H9 (cell line): ENCODE measurements around the gene WNT10A. TPM values are rescaled to one million over a fixed set of nuclear protein-coding genes. Genes with fewer than 3 reads are reported as not detected.

Experiments
- DNase-seq: peaks from one replicate; pipeline ENCODE4 v3.0.0-alpha.2; 2017
- H2AFZ ChIP-seq: one replicate; pipeline ENCODE4 v1.6.1; 2013; ENCODE audit warnings: mild to moderate bottlenecking, low read length, control low read depth, moderate library complexity
- H2AK5ac ChIP-seq: 2 replicates; pipeline ENCODE4 v1.6.1; 2013; ENCODE audit warnings: low read length, control low read depth, mixed read lengths; ENCODE audit not compliant: insufficient read length
- H2BK120ac ChIP-seq: one replicate; pipeline ENCODE4 v1.6.1; 2013; ENCODE audit warnings: low read depth, mild to moderate bottlenecking, low read length, control low read depth, inconsistent platforms; ENCODE audit not compliant: poor library complexity, severe bottlenecking
- H2BK12ac ChIP-seq: 2 replicates; pipeline ENCODE4 v1.6.1; 2013; ENCODE audit warnings: low read length, control low read depth, mixed read lengths, low read depth; ENCODE audit not compliant: insufficient read length
- H2BK15ac ChIP-seq: 2 replicates; pipeline ENCODE4 v1.6.1; 2013; ENCODE audit warnings: low read depth, low read length, control low read depth
- H2BK20ac ChIP-seq: one replicate; pipeline ENCODE4 v1.6.1; 2013; ENCODE audit warnings: low read depth, mild to moderate bottlenecking, low read length, control low read depth, inconsistent platforms; ENCODE audit not compliant: poor library complexity, severe bottlenecking
- H2BK5ac ChIP-seq: 2 replicates; pipeline ENCODE4 v1.6.1; 2013; ENCODE audit warnings: low read length, control low read depth, mixed read lengths; ENCODE audit not compliant: insufficient read length
- H3K14ac ChIP-seq: 2 replicates; pipeline ENCODE4 v1.6.1; 2013; ENCODE audit warnings: low read length, control low read depth; ENCODE audit not compliant: insufficient read depth
- H3K18ac ChIP-seq: 2 replicates; pipeline ENCODE4 v1.6.1; 2013; ENCODE audit warnings: low read depth, mild to moderate bottlenecking, mixed read lengths, low read length, control low read depth; ENCODE audit not compliant: insufficient read length
- H3K23ac ChIP-seq: 2 replicates; pipeline ENCODE4 v1.6.1; 2013; ENCODE audit warnings: low read length, control low read depth, mixed read lengths, low read depth; ENCODE audit not compliant: insufficient read length
- H3K23me2 ChIP-seq: 2 replicates; pipeline ENCODE4 v1.6.1; 2013; ENCODE audit warnings: low read depth, mild to moderate bottlenecking, mixed read lengths, low read length, control low read depth; ENCODE audit not compliant: insufficient read length, poor library complexity, severe bottlenecking
- H3K27ac ChIP-seq: 2 replicates; pipeline ENCODE4 v1.5.1; 2013; ENCODE audit warnings: low read length, control low read depth, mixed read lengths, low read depth; ENCODE audit not compliant: insufficient read length
- H3K27me3 ChIP-seq: 2 replicates; pipeline ENCODE4 v1.6.1; 2013; ENCODE audit warnings: low read length, control low read depth, inconsistent platforms; ENCODE audit not compliant: insufficient read depth
- H3K4ac ChIP-seq: 2 replicates; pipeline ENCODE4 v1.6.1; 2013; ENCODE audit warnings: low read depth, mild to moderate bottlenecking, control low read depth, inconsistent platforms, low read length, moderate library complexity
- H3K4me1 ChIP-seq: 2 replicates; pipeline ENCODE4 v1.6.1; 2013; ENCODE audit warnings: low read length, control low read depth, inconsistent platforms; ENCODE audit not compliant: insufficient read depth
- H3K4me2 ChIP-seq: 2 replicates; pipeline ENCODE4 v1.6.1; 2013; ENCODE audit warnings: low read length, control low read depth, mixed read lengths; ENCODE audit not compliant: insufficient read length, insufficient read depth
- H3K56ac ChIP-seq: 2 replicates; pipeline ENCODE4 v1.6.1; 2013; ENCODE audit warnings: low read depth, mild to moderate bottlenecking, mixed read lengths, low read length, control low read depth; ENCODE audit not compliant: insufficient read length
- H3K79me1 ChIP-seq: 2 replicates; pipeline ENCODE4 v1.6.1; 2013; ENCODE audit warnings: low read depth, mild to moderate bottlenecking, moderate library complexity, low read length, control low read depth, inconsistent platforms; ENCODE audit not compliant: insufficient read depth, poor library complexity, severe bottlenecking
- H3K79me2 ChIP-seq: 2 replicates; pipeline ENCODE4 v1.6.1; 2013; ENCODE audit warnings: low read length, control low read depth, inconsistent platforms; ENCODE audit not compliant: insufficient read depth
- H3K9ac ChIP-seq: 2 replicates; pipeline ENCODE4 v1.6.1; 2013; ENCODE audit warnings: low read length, control low read depth, mixed read lengths; ENCODE audit not compliant: insufficient read length; ENCODE audit errors: extremely low read depth
- H3K9me3 ChIP-seq: one replicate; pipeline ENCODE4 v1.6.1; 2013; ENCODE audit warnings: low read depth, low read length, inconsistent platforms; ENCODE audit not compliant: control insufficient read depth
- H3T11ph ChIP-seq: one replicate; pipeline ENCODE4 v1.6.1; 2013; ENCODE audit warnings: mild to moderate bottlenecking, low read length, control low read depth, inconsistent platforms
- H4K20me1 ChIP-seq: one replicate; pipeline ENCODE4 v1.6.1; 2013; ENCODE audit not compliant: control insufficient read depth, insufficient read length, insufficient read depth
- H4K5ac ChIP-seq: 2 replicates; pipeline ENCODE4 v1.6.1; 2013; ENCODE audit warnings: low read depth, mild to moderate bottlenecking, mixed read lengths, low read length, control low read depth; ENCODE audit not compliant: insufficient read length
- H4K8ac ChIP-seq: replicated peaks from 2 replicates; pipeline ENCODE4 v1.6.1; 2013; ENCODE audit warnings: low read length, control low read depth, mixed read lengths, low read depth; ENCODE audit not compliant: insufficient read length
- H4K91ac ChIP-seq: 2 replicates; pipeline ENCODE4 v1.6.1; 2013; ENCODE audit warnings: low read depth, mild to moderate bottlenecking, moderate library complexity, mixed read lengths, low read length, control low read depth; ENCODE audit not compliant: insufficient read length
- H3K27ac Mint-ChIP-seq, 3 experiments: 2 replicates in 2 of 3; 3 replicates in 1 of 3; pipeline ENCODE4 v1.8.0; 2020 to 2021; ENCODE audit warnings: mixed read lengths in 3 of 3, mild to moderate bottlenecking in 1 of 3, moderate library complexity in 1 of 3
- H3K27me3 Mint-ChIP-seq: 2 replicates; pipeline ENCODE4 v1.8.0; 2021; ENCODE audit warnings: low read depth, mild to moderate bottlenecking, moderate library complexity, mixed read lengths
- H3K36me3 Mint-ChIP-seq, 3 experiments: 2 replicates in 2 of 3; 3 replicates in 1 of 3; pipeline ENCODE4 v1.8.0; 2020 to 2021; ENCODE audit warnings: low read depth in 3 of 3, mixed read lengths in 3 of 3; ENCODE audit not compliant: insufficient read depth in 1 of 3
- H3K4me1 Mint-ChIP-seq, 2 experiments: 2 replicates each; pipeline ENCODE4 v1.8.0; 2020; ENCODE audit warnings: mixed read lengths in 2 of 2
- H3K4me3 Mint-ChIP-seq, 2 experiments: 2 replicates in 1 of 2; 3 replicates in 1 of 2; pipeline ENCODE4 v1.8.0; 2020 to 2021; ENCODE audit warnings: mild to moderate bottlenecking in 2 of 2, mixed read lengths in 2 of 2, moderate library complexity in 1 of 2
- H3K9me3 Mint-ChIP-seq, 2 experiments: 2 replicates in 1 of 2; 3 replicates in 1 of 2; pipeline ENCODE4 v1.8.0; 2020; ENCODE audit warnings: mild to moderate bottlenecking in 2 of 2, mixed read lengths in 2 of 2, moderate library complexity in 1 of 2
- CTCF ChIP-seq: fragments of 200-600 bp; sonication (generic); conservative IDR thresholded peaks from 3 replicates; pipeline ENCODE4 v1.8.0; 2021; ENCODE audit warnings: antibody characterized with exemption, mild to moderate bottlenecking
- WGBS: extraction: QIAGEN DNeasy Blood & Tissue Kit; methylation state at CpG from one replicate; pipeline ENCODE4 v1.1.7; 2013; ENCODE audit warnings: missing lambda C conversion rate, low lambda C conversion rate, mixed read lengths; ENCODE audit not compliant: insufficient read length; ENCODE audit errors: extremely low coverage; 5-methylcytosine and 5-hydroxymethylcytosine counted together
- total RNA-seq: library from RNA; stranded (reverse); gene quantifications from 2 replicates; pipeline ENCODE4 v1.2.1, GENCODE V29; 2021

WNT10A gene
- total RNA-seq, 1 experiment from 2014 or later = not detected

GRCh38 chr2:218891275-218892135, 10.9 kb downstream of the WNT10A start:
- Histone ChIP-seq H3K79me1 (no peaks in the 10 kb centered on the region), H3K14ac (no peak overlapping the region), H3K23me2 (peaks cover 2% of the 10 kb centered on the region), H3K4me1 (peaks cover 3% of the 10 kb centered on the region; the same call in 1 of the 2 replicates), H3K56ac (no peak overlapping the region), H4K91ac (no peak overlapping the region), H2BK120ac (no peak overlapping the region), H2BK20ac (no peak overlapping the region), H3K79me2 (no peaks in the 10 kb centered on the region), H4K8ac (no peak overlapping the region), H2BK5ac (no peak overlapping the region), H3K18ac (no peak overlapping the region), H3K9ac (no peak overlapping the region), H4K20me1 (no peaks in the 10 kb centered on the region), H3K23ac (no peak overlapping the region), H3K9me3 (no peaks in the 10 kb centered on the region), H2BK12ac (no peak overlapping the region), H3K4ac (no peak overlapping the region), H3K27me3 (peaks cover 81% of the 10 kb centered on the region), H3K4me2 (no peak overlapping the region), H3K27ac (no peak overlapping the region), H2AFZ (no peak overlapping the region), H2AK5ac (no peak overlapping the region), H4K5ac (no peak overlapping the region), H3T11ph (no peak overlapping the region), H2BK15ac (no peak overlapping the region)
- WGBS = no CpG with 5 or more reads among the region's 19 CpGs
- Mint-ChIP-seq H3K36me3 (no peaks in the 10 kb centered on the region; a peak in 1 of 7 replicates), H3K4me3 (peak overlapping the region in 1 of 2 experiments; percentile 43; a peak in 1 of 5 replicates), H3K9me3 (peaks cover 0 to 2% of the 10 kb centered on the region in 2 experiments; a peak in 1 of 5 replicates), H3K27me3 (peaks cover 97% of the 10 kb centered on the region), H3K27ac (no peak overlapping the region), H3K4me1 (peaks cover 17 to 38% of the 10 kb centered on the region in 2 experiments)
- no peak for TF ChIP-seq CTCF
- no peak for DNase-seq
